Adrenal gland (tissue), 12 donors: ENCODE data around the gene TNFAIP8. TPM values are rescaled to one million over a fixed set of nuclear protein-coding genes. Genes with fewer than 3 reads are reported as not detected.

Experiments
- DNase-seq, 7 donors: peaks; one replicate each; pipeline ENCODE4 v3.0.0-alpha.2; 2019 to 2020
- H3K27ac ChIP-seq, 5 donors: fragments of 200-600 bp; sonication (generic) in 4 of 5; 1 replicate in 3 of 5; 2 replicates in 2 of 5; pipeline versions ENCODE4 v1.5.1 to v1.8.0; 2016 to 2020; ENCODE audit warnings: mild to moderate bottlenecking in 1 of 5
- H3K27me3 ChIP-seq: fragments of 200-600 bp; 2 replicates; pipeline ENCODE4 v1.8.0; 2021
- H3K36me3 ChIP-seq, 2 donors: fragments of 200-600 bp; replicated peaks in 1 of 2; 1 replicate in 1 of 2; 2 replicates in 1 of 2; pipeline versions ENCODE4 v1.5.1 to v1.8.0; 2018 to 2022
- H3K4me1 ChIP-seq, 2 donors: fragments of 200-600 bp; replicated peaks in 1 of 2; 1 replicate in 1 of 2; 2 replicates in 1 of 2; pipeline versions ENCODE4 v1.5.1 to v1.8.0; 2018 to 2021
- H3K4me3 ChIP-seq, 4 donors: fragments of 200-600 bp; sonication (generic) in 3 of 4; one replicate each; pipeline ENCODE4 v1.5.1; 2016 to 2018
- H3K9me3 ChIP-seq, 3 donors: fragments of 200-600 bp; sonication (generic) in 1 of 3; replicated peaks in 1 of 3; 1 replicate in 2 of 3; 2 replicates in 1 of 3; pipeline versions ENCODE4 v1.5.1 to v1.8.0; 2016 to 2021
- CTCF ChIP-seq, 6 experiments: fragments of 450-650 bp in 4 of 6; fragments of 200-600 bp in 2 of 6; sonication (generic) in 1 of 6; IDR thresholded peaks; 1 replicate in 5 of 6; 2 replicates in 1 of 6; pipeline versions ENCODE4 v1.5.1 to v1.8.0; 2016 to 2021; ENCODE audit warnings: antibody characterized with exemption in 6 of 6, mild to moderate bottlenecking in 2 of 6, moderate library complexity in 1 of 6
- POLR2A ChIP-seq, 2 donors: fragments of 450-650 bp; IDR thresholded peaks; one replicate each; pipeline ENCODE4 v1.6.1; 2017; ENCODE audit warnings: antibody characterized with exemption in 2 of 2, mild to moderate bottlenecking in 2 of 2, moderate library complexity in 1 of 2
- WGBS, 4 donors: extraction: QIAGEN DNeasy Blood & Tissue Kit in 2 of 4; methylation state at CpG; one replicate each; pipeline versions ENCODE4 v1.1.5 to v1.1.7; 2013 to 2017; 5-methylcytosine and 5-hydroxymethylcytosine counted together
- intact Hi-C, 2 donors: fragments of 100-400 bp; cut with DNase I; formaldehyde crosslinking; loops; one replicate each; pipeline versions ENCODE4 v1.14.1 to v1.15.0; 2022 to 2023
- polyA plus RNA-seq, 3 donors: library from polyadenylated mRNA; stranded (reverse); fragments of 200-250 nt in 2 of 3; fragments of 350-450 nt in 1 of 3; fragmentation: Illumina TruSeq in 1 of 3; extraction: RNeasy Lipid Tissue Mini Kit (QIAGEN cat#74804) in 1 of 3; gene quantifications; one replicate each; pipeline ENCODE4 v1.2.3, GENCODE V29; 2013 to 2014
- total RNA-seq, 9 donors: library from RNA; depleted of rRNA in 4 of 9; stranded (reverse); fragments of >200 nt in 4 of 9; fragments of 120-200 nt in 1 of 9; fragmentation: NEBNext Ultra II Directional in 1 of 9; extraction: Animal tissue kit (Norgen Biotek cat#: 25700) in 1 of 9; gene quantifications; one replicate each; pipeline versions ENCODE4 v1.1.0 to v1.2.4, GENCODE V29; 2013 to 2023
- donor health status: healthy with polysubstance abuse.
- donor health status: Bipolar disorder and iron deficiency.
- donor health status: DM: yes; HTN: yes; CAD: no.
- donor health status: DM: no; HTN: no; CAD: no.
- donor health status: DM: no; HTN: no; CAD: no.
- donor health status: DM: yes; HTN: yes; CAD: no.

The TNFAIP8 gene
- total and polyA plus RNA-seq, 12 donors, result 1.4 to 12.7 (median 5.5) TPM

- Histone ChIP-seq H3K27ac (no peak overlapping the region), H3K27me3 (no peaks in the 10 kb centered on the region), H3K9me3 (no peaks in the 10 kb centered on the region), H3K36me3 (no peaks in the 10 kb centered on the region), H3K4me3 (no peak overlapping the region), H3K4me1 (no peaks in the 10 kb centered on the region)
- TF ChIP-seq POLR2A (IDR thresholded peaks at IDR 0.05) (no peak), CTCF (IDR thresholded peaks at IDR 0.05) (no peak)
- no peak for DNase-seq
- intact Hi-C loops, result no loop called here
- whole genome bisulfite sequencing, 4 donors, result 83 to 95% (median 90%) methylated on average over 3 of the region's 3 CpGs
These were observed 12.1 kb upstream of the TNFAIP8 start for GRCh38 chr5:119343766-119344165.

GRCh38 chr5:119344231-119344630 is 11.6 kb upstream of the TNFAIP8 start:
- H3K27ac ChIP-seq, result no peak overlapping the region
- H3K4me3 ChIP-seq, result no peak overlapping the region
- TF ChIP-seq POLR2A (IDR thresholded peaks at IDR 0.05) (no peak), CTCF (IDR thresholded peaks at IDR 0.05) (no peak)
- no peaks in the 10 kb centered on the region for H3K9me3 ChIP-seq
- no peaks in the 10 kb centered on the region for H3K36me3 ChIP-seq
- no peak for DNase-seq
- intact Hi-C loops, result no loop called here
- 38 to 76% (median 49%) methylated on average over 2 of the region's 2 CpGs for WGBS, 4 donors
- H3K27me3 ChIP-seq, result no peaks in the 10 kb centered on the region
- H3K4me1 ChIP-seq, result no peaks in the 10 kb centered on the region

- Histone ChIP-seq H3K4me3 (no peak overlapping the region), H3K9me3 (no peaks in the 10 kb centered on the region), H3K27me3 (no peaks in the 10 kb centered on the region), H3K27ac (no peak overlapping the region), H3K4me1 (no peaks in the 10 kb centered on the region), H3K36me3 (no peaks in the 10 kb centered on the region)
- no peak for TF ChIP-seq POLR2A (IDR thresholded peaks at IDR 0.05)
- TF ChIP-seq CTCF (IDR thresholded peaks at IDR 0.05), result no peak
- intact Hi-C loops, result no loop called here
- WGBS, 4 donors, result 57 to 66% (median 62%) methylated on average over 3 of the region's 3 CpGs
- no peak for DNase-seq
These were observed 10.0 kb upstream of the TNFAIP8 start for GRCh38 chr5:119345861-119346260.

- no peaks in the 10 kb centered on the region for H3K27me3 ChIP-seq
- no peak for TF ChIP-seq POLR2A (IDR thresholded peaks at IDR 0.05)
- no peak for TF ChIP-seq CTCF (IDR thresholded peaks at IDR 0.05)
- H3K4me3 ChIP-seq, result no peak overlapping the region
- H3K36me3 ChIP-seq, result no peaks in the 10 kb centered on the region
- H3K9me3 ChIP-seq, result no peaks in the 10 kb centered on the region
- intact Hi-C loops, result no loop called here
- H3K27ac ChIP-seq, result no peak overlapping the region
- 76 to 92% (median 83%) methylated on average over 2 of the region's 2 CpGs for WGBS, 4 donors
- H3K4me1 ChIP-seq, result no peaks in the 10 kb centered on the region
- DNase-seq, result no peak
These were observed 9.4 kb upstream of the TNFAIP8 start for GRCh38 chr5:119346394-119346793.
